H9 (cell line): ENCODE data around the gene CTCF. TPM values are rescaled to one million over a fixed set of nuclear protein-coding genes. Genes with fewer than 3 reads are reported as not detected.
A peak's percentile ranks its signal among the peaks of the same experiment; 100 is the strongest.

Experiments
- DNase-seq: peaks from one replicate; pipeline ENCODE4 v3.0.0-alpha.2; 2017
- H2AFZ ChIP-seq: one replicate; pipeline ENCODE4 v1.6.1; 2013; ENCODE audit warnings: mild to moderate bottlenecking, low read length, control low read depth, moderate library complexity
- H2AK5ac ChIP-seq: 2 replicates; pipeline ENCODE4 v1.6.1; 2013; ENCODE audit warnings: low read length, control low read depth, mixed read lengths; ENCODE audit not compliant: insufficient read length
- H2BK120ac ChIP-seq: one replicate; pipeline ENCODE4 v1.6.1; 2013; ENCODE audit warnings: low read depth, mild to moderate bottlenecking, low read length, control low read depth, inconsistent platforms; ENCODE audit not compliant: poor library complexity, severe bottlenecking
- H2BK12ac ChIP-seq: 2 replicates; pipeline ENCODE4 v1.6.1; 2013; ENCODE audit warnings: low read length, control low read depth, mixed read lengths, low read depth; ENCODE audit not compliant: insufficient read length
- H2BK15ac ChIP-seq: 2 replicates; pipeline ENCODE4 v1.6.1; 2013; ENCODE audit warnings: low read depth, low read length, control low read depth
- H2BK20ac ChIP-seq: one replicate; pipeline ENCODE4 v1.6.1; 2013; ENCODE audit warnings: low read depth, mild to moderate bottlenecking, low read length, control low read depth, inconsistent platforms; ENCODE audit not compliant: poor library complexity, severe bottlenecking
- H2BK5ac ChIP-seq: 2 replicates; pipeline ENCODE4 v1.6.1; 2013; ENCODE audit warnings: low read length, control low read depth, mixed read lengths; ENCODE audit not compliant: insufficient read length
- H3K14ac ChIP-seq: 2 replicates; pipeline ENCODE4 v1.6.1; 2013; ENCODE audit warnings: low read length, control low read depth; ENCODE audit not compliant: insufficient read depth
- H3K18ac ChIP-seq: 2 replicates; pipeline ENCODE4 v1.6.1; 2013; ENCODE audit warnings: low read depth, mild to moderate bottlenecking, mixed read lengths, low read length, control low read depth; ENCODE audit not compliant: insufficient read length
- H3K23ac ChIP-seq: 2 replicates; pipeline ENCODE4 v1.6.1; 2013; ENCODE audit warnings: low read length, control low read depth, mixed read lengths, low read depth; ENCODE audit not compliant: insufficient read length
- H3K23me2 ChIP-seq: 2 replicates; pipeline ENCODE4 v1.6.1; 2013; ENCODE audit warnings: low read depth, mild to moderate bottlenecking, mixed read lengths, low read length, control low read depth; ENCODE audit not compliant: insufficient read length, poor library complexity, severe bottlenecking
- H3K27ac ChIP-seq: 2 replicates; pipeline ENCODE4 v1.5.1; 2013; ENCODE audit warnings: low read length, control low read depth, mixed read lengths, low read depth; ENCODE audit not compliant: insufficient read length
- H3K27me3 ChIP-seq: 2 replicates; pipeline ENCODE4 v1.6.1; 2013; ENCODE audit warnings: low read length, control low read depth, inconsistent platforms; ENCODE audit not compliant: insufficient read depth
- H3K4ac ChIP-seq: 2 replicates; pipeline ENCODE4 v1.6.1; 2013; ENCODE audit warnings: low read depth, mild to moderate bottlenecking, control low read depth, inconsistent platforms, low read length, moderate library complexity
- H3K4me1 ChIP-seq: 2 replicates; pipeline ENCODE4 v1.6.1; 2013; ENCODE audit warnings: low read length, control low read depth, inconsistent platforms; ENCODE audit not compliant: insufficient read depth
- H3K4me2 ChIP-seq: 2 replicates; pipeline ENCODE4 v1.6.1; 2013; ENCODE audit warnings: low read length, control low read depth, mixed read lengths; ENCODE audit not compliant: insufficient read length, insufficient read depth
- H3K56ac ChIP-seq: 2 replicates; pipeline ENCODE4 v1.6.1; 2013; ENCODE audit warnings: low read depth, mild to moderate bottlenecking, mixed read lengths, low read length, control low read depth; ENCODE audit not compliant: insufficient read length
- H3K79me1 ChIP-seq: 2 replicates; pipeline ENCODE4 v1.6.1; 2013; ENCODE audit warnings: low read depth, mild to moderate bottlenecking, moderate library complexity, low read length, control low read depth, inconsistent platforms; ENCODE audit not compliant: insufficient read depth, poor library complexity, severe bottlenecking
- H3K79me2 ChIP-seq: 2 replicates; pipeline ENCODE4 v1.6.1; 2013; ENCODE audit warnings: low read length, control low read depth, inconsistent platforms; ENCODE audit not compliant: insufficient read depth
- H3K9ac ChIP-seq: 2 replicates; pipeline ENCODE4 v1.6.1; 2013; ENCODE audit warnings: low read length, control low read depth, mixed read lengths; ENCODE audit not compliant: insufficient read length; ENCODE audit errors: extremely low read depth
- H3K9me3 ChIP-seq: one replicate; pipeline ENCODE4 v1.6.1; 2013; ENCODE audit warnings: low read depth, low read length, inconsistent platforms; ENCODE audit not compliant: control insufficient read depth
- H3T11ph ChIP-seq: one replicate; pipeline ENCODE4 v1.6.1; 2013; ENCODE audit warnings: mild to moderate bottlenecking, low read length, control low read depth, inconsistent platforms
- H4K20me1 ChIP-seq: one replicate; pipeline ENCODE4 v1.6.1; 2013; ENCODE audit not compliant: control insufficient read depth, insufficient read length, insufficient read depth
- H4K5ac ChIP-seq: 2 replicates; pipeline ENCODE4 v1.6.1; 2013; ENCODE audit warnings: low read depth, mild to moderate bottlenecking, mixed read lengths, low read length, control low read depth; ENCODE audit not compliant: insufficient read length
- H4K8ac ChIP-seq: replicated peaks from 2 replicates; pipeline ENCODE4 v1.6.1; 2013; ENCODE audit warnings: low read length, control low read depth, mixed read lengths, low read depth; ENCODE audit not compliant: insufficient read length
- H4K91ac ChIP-seq: 2 replicates; pipeline ENCODE4 v1.6.1; 2013; ENCODE audit warnings: low read depth, mild to moderate bottlenecking, moderate library complexity, mixed read lengths, low read length, control low read depth; ENCODE audit not compliant: insufficient read length
- H3K27ac Mint-ChIP-seq, 3 experiments: 2 replicates in 2 of 3; 3 replicates in 1 of 3; pipeline ENCODE4 v1.8.0; 2020 to 2021; ENCODE audit warnings: mixed read lengths in 3 of 3, mild to moderate bottlenecking in 1 of 3, moderate library complexity in 1 of 3
- H3K27me3 Mint-ChIP-seq: 2 replicates; pipeline ENCODE4 v1.8.0; 2021; ENCODE audit warnings: low read depth, mild to moderate bottlenecking, moderate library complexity, mixed read lengths
- H3K36me3 Mint-ChIP-seq, 3 experiments: 2 replicates in 2 of 3; 3 replicates in 1 of 3; pipeline ENCODE4 v1.8.0; 2020 to 2021; ENCODE audit warnings: low read depth in 3 of 3, mixed read lengths in 3 of 3; ENCODE audit not compliant: insufficient read depth in 1 of 3
- H3K4me1 Mint-ChIP-seq, 2 experiments: 2 replicates each; pipeline ENCODE4 v1.8.0; 2020; ENCODE audit warnings: mixed read lengths in 2 of 2
- H3K4me3 Mint-ChIP-seq, 2 experiments: 2 replicates in 1 of 2; 3 replicates in 1 of 2; pipeline ENCODE4 v1.8.0; 2020 to 2021; ENCODE audit warnings: mild to moderate bottlenecking in 2 of 2, mixed read lengths in 2 of 2, moderate library complexity in 1 of 2
- H3K9me3 Mint-ChIP-seq, 2 experiments: 2 replicates in 1 of 2; 3 replicates in 1 of 2; pipeline ENCODE4 v1.8.0; 2020; ENCODE audit warnings: mild to moderate bottlenecking in 2 of 2, mixed read lengths in 2 of 2, moderate library complexity in 1 of 2
- WGBS: extraction: QIAGEN DNeasy Blood & Tissue Kit; methylation state at CpG from one replicate; pipeline ENCODE4 v1.1.7; 2013; ENCODE audit warnings: missing lambda C conversion rate, low lambda C conversion rate, mixed read lengths; ENCODE audit not compliant: insufficient read length; ENCODE audit errors: extremely low coverage; 5-methylcytosine and 5-hydroxymethylcytosine counted together
- total RNA-seq: library from RNA; stranded (reverse); gene quantifications from 2 replicates; pipeline ENCODE4 v1.2.1, GENCODE V29; 2021
- TF ChIP-seq, protein P1 (sequence below): fragments of 200-600 bp; sonication (generic); conservative IDR thresholded peaks from 3 replicates; pipeline ENCODE4 v1.8.0; 2021; ENCODE audit warnings: antibody characterized with exemption, mild to moderate bottlenecking

The CTCF gene
- total RNA-seq, 1 experiment from 2014 or later, result 87.3 TPM

DNA sequence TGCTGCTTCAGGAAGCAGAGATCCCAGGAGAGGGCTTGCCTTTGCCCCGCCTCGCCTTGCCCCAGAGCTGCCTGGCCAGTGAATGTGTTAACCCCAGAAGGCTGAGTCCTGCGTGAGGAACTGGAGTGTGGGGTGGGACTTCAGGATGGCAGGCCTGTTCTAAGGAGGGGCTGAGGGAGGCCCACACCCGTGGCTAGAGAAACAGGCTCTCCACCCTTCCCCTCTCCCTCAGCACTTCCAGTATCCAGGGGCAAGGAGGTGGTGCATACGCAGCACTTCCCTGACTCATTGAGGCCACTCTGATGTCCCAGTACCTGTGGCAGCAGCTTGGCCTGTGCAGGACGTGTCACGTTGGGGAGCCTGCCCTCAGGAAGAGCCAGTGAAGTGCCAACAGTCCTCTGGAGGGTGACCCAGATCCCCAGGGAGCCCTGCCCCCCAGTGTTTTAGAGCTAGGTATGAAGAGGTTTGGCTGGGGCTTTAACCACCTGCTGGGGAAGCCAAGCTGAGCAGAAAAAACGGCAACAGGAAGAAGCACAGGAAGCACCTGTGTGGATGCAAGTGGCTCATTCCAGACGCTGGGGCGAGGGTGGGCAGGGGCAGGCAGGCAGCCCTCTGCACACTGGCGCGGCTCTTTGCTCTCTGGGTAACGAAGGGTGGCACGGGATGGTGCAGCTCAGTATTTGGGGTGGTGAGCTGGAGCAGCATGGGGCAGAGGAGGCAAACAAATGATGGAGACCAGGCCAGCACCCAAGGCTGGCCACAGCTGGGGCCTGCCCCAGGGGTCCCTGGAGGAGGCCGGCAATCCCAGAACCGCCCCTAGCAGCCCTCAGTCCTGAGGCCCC, 14.7 kb upstream of the CTCF start:
- no peak overlapping the region for H2BK15ac ChIP-seq
- no peaks in the 10 kb centered on the region for H3K79me2 ChIP-seq
- H3K18ac ChIP-seq, result no peak overlapping the region
- H4K20me1 ChIP-seq, result no peaks in the 10 kb centered on the region
- H3K56ac ChIP-seq, result no peak overlapping the region
- TF ChIP-seq, protein P1, sequence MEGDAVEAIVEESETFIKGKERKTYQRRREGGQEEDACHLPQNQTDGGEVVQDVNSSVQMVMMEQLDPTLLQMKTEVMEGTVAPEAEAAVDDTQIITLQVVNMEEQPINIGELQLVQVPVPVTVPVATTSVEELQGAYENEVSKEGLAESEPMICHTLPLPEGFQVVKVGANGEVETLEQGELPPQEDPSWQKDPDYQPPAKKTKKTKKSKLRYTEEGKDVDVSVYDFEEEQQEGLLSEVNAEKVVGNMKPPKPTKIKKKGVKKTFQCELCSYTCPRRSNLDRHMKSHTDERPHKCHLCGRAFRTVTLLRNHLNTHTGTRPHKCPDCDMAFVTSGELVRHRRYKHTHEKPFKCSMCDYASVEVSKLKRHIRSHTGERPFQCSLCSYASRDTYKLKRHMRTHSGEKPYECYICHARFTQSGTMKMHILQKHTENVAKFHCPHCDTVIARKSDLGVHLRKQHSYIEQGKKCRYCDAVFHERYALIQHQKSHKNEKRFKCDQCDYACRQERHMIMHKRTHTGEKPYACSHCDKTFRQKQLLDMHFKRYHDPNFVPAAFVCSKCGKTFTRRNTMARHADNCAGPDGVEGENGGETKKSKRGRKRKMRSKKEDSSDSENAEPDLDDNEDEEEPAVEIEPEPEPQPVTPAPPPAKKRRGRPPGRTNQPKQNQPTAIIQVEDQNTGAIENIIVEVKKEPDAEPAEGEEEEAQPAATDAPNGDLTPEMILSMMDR, result no peak
- no peaks in the 10 kb centered on the region for H3K9me3 ChIP-seq
- H3K4me1 Mint-ChIP-seq, result peaks cover 10 to 20% of the 10 kb centered on the region in 2 experiments
- H3K27ac Mint-ChIP-seq, result peak overlapping the region in 2 of 3 experiments; percentile 53 to 55; a peak in 1 of 7 replicates
- no peak overlapping the region for H4K91ac ChIP-seq
- no peaks in the 10 kb centered on the region for H3K79me1 ChIP-seq
- H3K4me3 Mint-ChIP-seq, result no peak overlapping the region; a peak in 1 of 5 replicates
- no peak overlapping the region for H2BK12ac ChIP-seq
- H4K8ac ChIP-seq, result no peak overlapping the region
- no peak overlapping the region for H3T11ph ChIP-seq
- no peak overlapping the region for H3K23ac ChIP-seq
- H3K4me2 ChIP-seq, result no peak overlapping the region
- H3K4me1 ChIP-seq, result no peaks in the 10 kb centered on the region; the same call in 1 of the 2 replicates
- H3K27me3 ChIP-seq, result no peaks in the 10 kb centered on the region
- no peaks in the 10 kb centered on the region for H3K9me3 Mint-ChIP-seq
- no peak overlapping the region for H2AFZ ChIP-seq
- no CpG with 5 or more reads among the region's 16 CpGs for WGBS
- no peak overlapping the region for H2BK5ac ChIP-seq
- no peak overlapping the region for H2BK120ac ChIP-seq
- no peak for DNase-seq
- no peak overlapping the region for H2BK20ac ChIP-seq
- H3K9ac ChIP-seq, result no peak overlapping the region
- H4K5ac ChIP-seq, result no peak overlapping the region
- no peak overlapping the region; the same call in 1 of the 2 replicates for H3K14ac ChIP-seq
- H2AK5ac ChIP-seq, result no peak overlapping the region
- H3K23me2 ChIP-seq, result no peaks in the 10 kb centered on the region
- peaks cover 4% of the 10 kb centered on the region; the same call in 1 of the 2 replicates for H3K27me3 Mint-ChIP-seq
- H3K27ac ChIP-seq, result no peak overlapping the region
- no peak overlapping the region for H3K4ac ChIP-seq
- H3K36me3 Mint-ChIP-seq, result peaks cover 0 to 13% (median 2%) of the 10 kb centered on the region in 3 experiments; a peak in 5 of 7 replicates
